A549 (cell line): ENCODE data around the gene SCN4B. TPM values are rescaled to one million over a fixed set of nuclear protein-coding genes. Genes with fewer than 3 reads are reported as not detected.

Experiments used
- ATAC-seq, 2 experiments: fragments of 200-7000 bp in 1 of 2; fragments of >200 bp in 1 of 2; cut with Nextera tagmentation in 1 of 2; cut with Tn5 transposase in 1 of 2; 3 replicates each; pipeline versions ENCODE4 v1.8.0 to v1.9.1; 2018 to 2020; ENCODE audit warnings: mild to moderate bottlenecking in 1 of 2, moderate library complexity in 1 of 2
- CTCF ChIA-PET: fragments of 300-600 bp; sonication (Branson Sonifier 250); formaldehyde crosslinking; extraction: SDS; loops from one replicate; lab custom pipeline; 2021; ENCODE audit warnings: antibody characterized with exemption, inconsistent platforms; lab: Yijun Ruan, JAX
- POLR2A ChIA-PET: fragments of 350-600 bp; formaldehyde crosslinking; extraction: SDS; loops from one replicate; lab custom pipeline; 2021; ENCODE audit warnings: antibody characterized with exemption, inconsistent platforms; lab: Yijun Ruan, JAX
- DNase-seq, 2 experiments: peaks; one replicate each; pipeline versions ENCODE4 v3.0.0 to v3.0.0-alpha.2; 2011 to 2016; ENCODE audit warnings: low read depth in 1 of 2, low spot score in 1 of 2
- FAIRE-seq: peaks from 2 replicates; lab custom pipeline; 2011; peaks lifted over from hg19 to GRCh38; lab: Jason Lieb, UNC
- H3K27ac ChIP-seq, 2 experiments: fragments of >200 bp; sonication (Bioruptor Twin); formaldehyde crosslinking; 3 replicates each; pipeline ENCODE4 v1.5.1; 2016 to 2017
- H3K4me1 ChIP-seq: fragments of >200 bp; sonication (Bioruptor Twin); formaldehyde crosslinking; 3 replicates; pipeline ENCODE4 v1.6.1; 2016
- H3K4me2 ChIP-seq: fragments of >200 bp; sonication (Bioruptor Twin); formaldehyde crosslinking; 3 replicates; pipeline ENCODE4 v1.6.1; 2016
- H3K4me3 ChIP-seq: fragments of >200 bp; sonication (Bioruptor Twin); formaldehyde crosslinking; 3 replicates; pipeline ENCODE4 v1.5.1; 2016
- H3K9me3 ChIP-seq: fragments of >200 bp; sonication (Bioruptor Twin); formaldehyde crosslinking; 3 replicates; pipeline ENCODE4 v1.6.1; 2016
- BCL3 ChIP-seq: fragments of >200 bp; sonication (Bioruptor Twin); formaldehyde crosslinking; IDR thresholded peaks from 3 replicates; pipeline ENCODE4 v1.6.1; 2016
- CEBPB ChIP-seq, 2 experiments: fragments of >200 bp in 1 of 2; sonication (Bioruptor Twin) in 1 of 2; formaldehyde crosslinking in 1 of 2; IDR thresholded peaks; 2 replicates each; pipeline ENCODE4 v1.6.1; 2012 to 2016
- CHD2 ChIP-seq: fragments of 150-350 bp; IDR thresholded peaks from 2 replicates; pipeline ENCODE4 v1.6.1; 2014; ENCODE audit warnings: low read length; ENCODE audit not compliant: partially characterized antibody
- EHF ChIP-seq: fragments of 250-450 bp; sonication (Bioruptor Pico); IDR thresholded peaks from 2 replicates; pipeline ENCODE4 v1.5.0; 2020; ENCODE audit warnings: mild to moderate bottlenecking
- ELK1 ChIP-seq: fragments of 150-350 bp; IDR thresholded peaks from 2 replicates; pipeline ENCODE4 v1.6.1; 2014; ENCODE audit warnings: low read depth, mild to moderate bottlenecking, low read length
- FOSB ChIP-seq: fragments of 250-450 bp; sonication (Bioruptor Pico); IDR thresholded peaks from 2 replicates; pipeline ENCODE4 v1.5.0; 2020; ENCODE audit warnings: mild to moderate bottlenecking, moderate library complexity
- HES2 ChIP-seq: fragments of >200 bp; sonication (Bioruptor Twin); formaldehyde crosslinking; IDR thresholded peaks from 2 replicates; pipeline ENCODE4 v1.6.1; 2016
- HMGXB4 ChIP-seq: fragments of 250-450 bp; sonication (Bioruptor Pico); IDR thresholded peaks from 2 replicates; pipeline ENCODE4 v1.5.0; 2021; ENCODE audit warnings: mild to moderate bottlenecking, moderate library complexity, borderline replicate concordance
- JUN ChIP-seq, 2 experiments: fragments of >200 bp; sonication (Bioruptor Twin); formaldehyde crosslinking; IDR thresholded peaks; 2 replicates in 1 of 2; 3 replicates in 1 of 2; pipeline ENCODE4 v1.6.1; 2016 to 2017
- JUNB ChIP-seq: fragments of >200 bp; sonication (Bioruptor Twin); formaldehyde crosslinking; IDR thresholded peaks from 2 replicates; pipeline ENCODE4 v1.6.1; 2016
- KDM1A ChIP-seq: fragments of 200-600 bp; sonication (generic); IDR thresholded peaks from 2 replicates; pipeline ENCODE4 v1.6.1; 2016; ENCODE audit warnings: low read depth, mild to moderate bottlenecking
- MAFK ChIP-seq: fragments of 450-650 bp; IDR thresholded peaks from 2 replicates; pipeline ENCODE4 v1.6.1; 2014; ENCODE audit not compliant: partially characterized antibody
- MAX ChIP-seq: IDR thresholded peaks from 2 replicates; pipeline ENCODE4 v1.6.1; 2012
- NPAS2 ChIP-seq: fragments of 250-450 bp; sonication (Bioruptor Pico); IDR thresholded peaks from 2 replicates; pipeline ENCODE4 v1.8.0; 2022; ENCODE audit warnings: mild to moderate bottlenecking, moderate library complexity, borderline replicate concordance
- PHF8 ChIP-seq: fragments of 200-600 bp; sonication (generic); IDR thresholded peaks from 2 replicates; pipeline ENCODE4 v1.6.1; 2016; ENCODE audit warnings: low read depth, mild to moderate bottlenecking, antibody characterized with exemption, moderate library complexity, borderline replicate concordance
- POLR2A ChIP-seq: IDR thresholded peaks from 2 replicates; pipeline ENCODE4 v1.6.1; 2012; ENCODE audit warnings: mild to moderate bottlenecking, low read length
- RAD21 ChIP-seq, 2 experiments: fragments of >200 bp in 1 of 2; sonication (Bioruptor Twin) in 1 of 2; formaldehyde crosslinking in 1 of 2; IDR thresholded peaks in 1 of 2; conservative IDR thresholded peaks in 1 of 2; 2 replicates in 1 of 2; 3 replicates in 1 of 2; pipeline ENCODE4 v1.6.1; 2012 to 2018; ENCODE audit warnings: inconsistent platforms in 1 of 2
- REST ChIP-seq: fragments of 200-600 bp; sonication (generic); IDR thresholded peaks from 2 replicates; pipeline ENCODE4 v1.6.1; 2016; ENCODE audit warnings: antibody characterized with exemption, mild to moderate bottlenecking, moderate library complexity
- SMC3 ChIP-seq: fragments of >200 bp; sonication (Bioruptor Twin); formaldehyde crosslinking; IDR thresholded peaks from 3 replicates; pipeline ENCODE4 v1.6.1; 2018; ENCODE audit warnings: inconsistent platforms
- SREBF2 ChIP-seq: fragments of 450-650 bp; IDR thresholded peaks from 2 replicates; pipeline ENCODE4 v1.6.1; 2014; ENCODE audit warnings: mild to moderate bottlenecking, moderate library complexity
- TP53 ChIP-seq: fragments of 250-450 bp; sonication (Bioruptor Pico); IDR thresholded peaks from 2 replicates; pipeline ENCODE4 v1.5.0; 2021; ENCODE audit warnings: mild to moderate bottlenecking, moderate library complexity
- USF2 ChIP-seq: fragments of 450-650 bp; IDR thresholded peaks from 2 replicates; pipeline ENCODE4 v1.6.1; 2014; ENCODE audit warnings: antibody characterized with exemption
- ZC3H11A ChIP-seq: fragments of 450-650 bp; IDR thresholded peaks from 2 replicates; pipeline ENCODE4 v1.6.1; 2014; ENCODE audit warnings: antibody characterized with exemption, mild to moderate bottlenecking
- WGBS: methylation state at CpG from one replicate; pipeline ENCODE4 v1.1.6; 2017; ENCODE audit errors: missing lambda C conversion rate; 5-methylcytosine and 5-hydroxymethylcytosine counted together
- polyA plus RNA-seq, 4 experiments: library from polyadenylated mRNA; depleted of rRNA in 3 of 4; stranded (reverse); fragments of >200 nt; fragmentation: RNase III in 1 of 4; extraction: RNeasy Plus Mini Kit Qiagen cat#74134 plus additional on column Dnase treatment in 1 of 4; gene quantifications; 2 replicates in 3 of 4; 3 replicates in 1 of 4; pipeline ENCODE4 v1.2.3, GENCODE V29; 2011 to 2017

The SCN4B gene
- polyA plus RNA-seq, 2 of the 4 experiments (the other 2 are of a cell fraction) = 0.12 TPM; not detected in 1

GRCh38 chr11:118167253-118167652, 14.6 kb upstream of the SCN4B start:
- H3K27ac ChIP-seq = no peak overlapping the region
- FAIRE-seq (no peak), DNase-seq (no peak), ATAC-seq (no peak)
- H3K4me2 ChIP-seq = no peak overlapping the region
- TF ChIP-seq CEBPB (IDR thresholded peaks at IDR 0.05) (no peak), MAX (no peak), ELK1 (no peak), POLR2A (no peak), BCL3 (no peak), PHF8 (no peak), JUN (IDR thresholded peaks at IDR 0.05) (no peak), NPAS2 (CRISPR knock-in tag) (no peak), REST (no peak)
- no peak overlapping the region for H3K4me3 ChIP-seq
- POLR2A ChIA-PET = no interaction called here
- WGBS = 74% methylated on average over 2 of the region's 2 CpGs
- no peaks in the 10 kb centered on the region for H3K4me1 ChIP-seq
- H3K9me3 ChIP-seq = no peaks in the 10 kb centered on the region
- CTCF ChIA-PET = interaction anchor here (1.4 to 11.1 kb wide), 3 partner anchors 11 to 32 kb away, joined by 5 to 165 read pairs (median 5); no protein-coding TSS in a partner anchor

GRCh38 chr11:118166641-118167040, 14.0 kb upstream of the SCN4B start:
- POLR2A ChIA-PET = no interaction called here
- DNase-seq = no peak
- CTCF ChIA-PET = interaction anchor here (1.4 to 11.1 kb wide), 3 partner anchors 11 to 32 kb away, joined by 5 to 165 read pairs (median 5); no protein-coding TSS in a partner anchor
- no peak overlapping the region for H3K4me3 ChIP-seq
- no peak for FAIRE-seq
- no peaks in the 10 kb centered on the region for H3K4me1 ChIP-seq
- no peak for TF ChIP-seq KDM1A
- no peak for TF ChIP-seq TP53 (CRISPR knock-in tag)
- no peak for TF ChIP-seq JUNB
- no peak for TF ChIP-seq MAFK
- no peak for TF ChIP-seq CHD2
- no peak for TF ChIP-seq SMC3
- no peak for TF ChIP-seq HES2
- no peak for TF ChIP-seq BCL3
- TF ChIP-seq SREBF2 = no peak
- no peak for TF ChIP-seq ZC3H11A
- TF ChIP-seq EHF (CRISPR knock-in tag) = no peak
- TF ChIP-seq HMGXB4 (CRISPR knock-in tag) = no peak
- no peak for TF ChIP-seq RAD21 (conservative IDR thresholded peaks at IDR 0.05 in 1 of 2, IDR thresholded peaks at IDR 0.05 in 1 of 2)
- no peak for TF ChIP-seq FOSB
- TF ChIP-seq CEBPB (IDR thresholded peaks at IDR 0.05) = no peak
- TF ChIP-seq MAX = no peak
- no peak for TF ChIP-seq USF2
- no peak for ATAC-seq
- WGBS = 61% methylated on average over 14 of the region's 17 CpGs
- no peaks in the 10 kb centered on the region for H3K9me3 ChIP-seq
- no peak overlapping the region for H3K4me2 ChIP-seq
- no peak overlapping the region for H3K27ac ChIP-seq
